ENCODE data around the gene VWA5B2. TPM values are rescaled to one million over a fixed set of nuclear protein-coding genes. Genes with fewer than 3 reads are reported as not detected.

VWA5B2 gene
- total RNA-seq, 1 donor: not detected

DNA sequence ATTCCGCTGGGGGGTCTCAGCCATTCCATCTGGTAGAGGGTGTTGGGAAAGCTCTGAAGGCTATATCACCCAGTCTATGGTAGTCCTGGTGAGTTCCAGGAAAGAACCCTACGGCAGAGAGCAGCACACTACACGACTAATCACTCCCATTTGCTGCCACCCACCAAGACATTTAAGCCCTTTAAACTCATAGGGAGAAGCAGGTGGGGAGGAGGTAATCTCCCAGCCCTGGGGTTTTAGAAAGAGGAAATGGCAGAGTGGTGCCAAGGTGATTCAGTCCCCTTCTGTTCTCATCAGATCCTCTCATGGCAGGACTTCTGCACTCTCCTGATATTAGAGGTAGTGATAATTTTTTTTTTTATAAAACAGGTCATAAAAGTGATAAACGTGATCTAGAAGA, 10.6 kb upstream of the VWA5B2 start:
- no peak for DNase-seq (ENCODE audit: low read depth)
- TF ChIP-seq, protein P1, sequence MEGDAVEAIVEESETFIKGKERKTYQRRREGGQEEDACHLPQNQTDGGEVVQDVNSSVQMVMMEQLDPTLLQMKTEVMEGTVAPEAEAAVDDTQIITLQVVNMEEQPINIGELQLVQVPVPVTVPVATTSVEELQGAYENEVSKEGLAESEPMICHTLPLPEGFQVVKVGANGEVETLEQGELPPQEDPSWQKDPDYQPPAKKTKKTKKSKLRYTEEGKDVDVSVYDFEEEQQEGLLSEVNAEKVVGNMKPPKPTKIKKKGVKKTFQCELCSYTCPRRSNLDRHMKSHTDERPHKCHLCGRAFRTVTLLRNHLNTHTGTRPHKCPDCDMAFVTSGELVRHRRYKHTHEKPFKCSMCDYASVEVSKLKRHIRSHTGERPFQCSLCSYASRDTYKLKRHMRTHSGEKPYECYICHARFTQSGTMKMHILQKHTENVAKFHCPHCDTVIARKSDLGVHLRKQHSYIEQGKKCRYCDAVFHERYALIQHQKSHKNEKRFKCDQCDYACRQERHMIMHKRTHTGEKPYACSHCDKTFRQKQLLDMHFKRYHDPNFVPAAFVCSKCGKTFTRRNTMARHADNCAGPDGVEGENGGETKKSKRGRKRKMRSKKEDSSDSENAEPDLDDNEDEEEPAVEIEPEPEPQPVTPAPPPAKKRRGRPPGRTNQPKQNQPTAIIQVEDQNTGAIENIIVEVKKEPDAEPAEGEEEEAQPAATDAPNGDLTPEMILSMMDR (IDR thresholded peaks at IDR 0.05; ENCODE audit: insufficient read depth, low read depth, low read length): no peak

DNA sequence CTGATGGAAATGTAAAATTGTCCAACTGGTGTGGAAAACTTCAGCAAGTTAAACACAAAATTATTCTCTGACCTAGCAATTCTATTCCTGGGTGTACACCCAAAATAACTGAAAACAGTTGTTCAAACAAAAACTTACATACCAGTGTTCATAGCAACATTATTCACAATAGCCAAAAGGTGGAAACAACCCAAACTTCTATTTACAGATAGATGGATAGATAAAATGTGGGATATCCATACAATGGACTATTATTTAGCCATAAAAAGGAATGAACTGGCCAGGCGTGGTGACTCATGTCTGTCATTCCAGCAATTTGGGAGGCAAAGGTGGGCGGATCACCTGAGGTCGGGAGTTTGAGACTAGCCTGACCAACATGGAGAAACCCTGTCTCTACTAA, 6.9 kb upstream of the VWA5B2 start:
- H3K4me3 ChIP-seq (ENCODE audit: low read depth, low read length): no peak overlapping the region
- TF ChIP-seq, protein P1 (IDR thresholded peaks at IDR 0.05; ENCODE audit: insufficient read depth, low read depth, low read length): no peak
- DNase-seq (ENCODE audit: low read depth): no peak

More for the DNA sequence above, 10.6 kb upstream of the VWA5B2 start:
- no peak overlapping the region for H3K4me3 ChIP-seq (ENCODE audit: low read depth, low read length)

DNA sequence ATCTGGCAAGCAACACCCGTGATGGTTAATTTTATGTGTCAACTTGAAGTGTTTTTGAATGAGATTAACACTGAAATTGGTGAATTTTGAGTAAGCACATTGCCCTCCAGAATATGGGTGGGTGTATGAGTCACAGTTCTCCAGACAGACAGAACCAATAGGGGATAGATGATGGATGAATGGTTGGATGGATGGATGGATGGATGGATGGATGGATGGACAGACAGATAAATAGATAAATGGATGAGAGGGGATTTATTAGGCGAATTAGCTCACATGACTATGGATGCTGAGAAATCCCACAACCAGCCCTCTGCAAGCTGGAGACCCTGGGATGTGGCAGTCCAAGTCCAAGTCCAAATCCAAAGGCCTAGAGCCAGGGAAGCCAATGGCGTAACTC, 5.4 kb upstream of the VWA5B2 start:
- no peak for DNase-seq (ENCODE audit: low read depth)
- TF ChIP-seq, protein P1 (IDR thresholded peaks at IDR 0.05; ENCODE audit: insufficient read depth, low read depth, low read length): no peak
- H3K4me3 ChIP-seq (ENCODE audit: low read depth, low read length): no peak overlapping the region

DNA sequence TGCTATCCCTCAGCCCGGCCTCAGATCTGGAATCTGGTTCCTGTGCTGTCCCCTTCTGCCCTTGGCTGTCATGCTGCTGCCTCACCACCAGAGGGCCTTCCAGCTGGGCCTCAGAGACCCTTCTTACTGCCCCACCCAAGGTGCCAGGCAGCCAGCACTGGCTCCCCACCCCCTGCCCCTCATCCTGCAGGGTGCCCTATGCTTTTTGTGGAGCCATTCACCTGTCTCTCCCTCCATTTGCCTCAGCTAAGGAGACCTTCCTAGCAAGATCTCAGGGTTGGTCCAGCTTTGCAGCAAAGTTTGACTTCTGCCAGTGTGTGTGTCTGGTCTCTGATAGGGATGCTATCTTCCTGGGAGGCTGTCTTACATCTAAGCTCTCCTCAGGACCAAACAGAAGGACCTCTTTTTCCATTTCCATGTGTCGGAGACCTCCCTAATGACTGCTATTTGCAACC, 1.9 kb upstream of the VWA5B2 start:
- peak; percentile 28 for DNase-seq (ENCODE audit: low read depth)
- TF ChIP-seq, protein P1 (IDR thresholded peaks at IDR 0.05; ENCODE audit: insufficient read depth, low read depth, low read length): peak; percentile 79
- H3K4me3 ChIP-seq (ENCODE audit: low read depth, low read length): no peak overlapping the region

DNA sequence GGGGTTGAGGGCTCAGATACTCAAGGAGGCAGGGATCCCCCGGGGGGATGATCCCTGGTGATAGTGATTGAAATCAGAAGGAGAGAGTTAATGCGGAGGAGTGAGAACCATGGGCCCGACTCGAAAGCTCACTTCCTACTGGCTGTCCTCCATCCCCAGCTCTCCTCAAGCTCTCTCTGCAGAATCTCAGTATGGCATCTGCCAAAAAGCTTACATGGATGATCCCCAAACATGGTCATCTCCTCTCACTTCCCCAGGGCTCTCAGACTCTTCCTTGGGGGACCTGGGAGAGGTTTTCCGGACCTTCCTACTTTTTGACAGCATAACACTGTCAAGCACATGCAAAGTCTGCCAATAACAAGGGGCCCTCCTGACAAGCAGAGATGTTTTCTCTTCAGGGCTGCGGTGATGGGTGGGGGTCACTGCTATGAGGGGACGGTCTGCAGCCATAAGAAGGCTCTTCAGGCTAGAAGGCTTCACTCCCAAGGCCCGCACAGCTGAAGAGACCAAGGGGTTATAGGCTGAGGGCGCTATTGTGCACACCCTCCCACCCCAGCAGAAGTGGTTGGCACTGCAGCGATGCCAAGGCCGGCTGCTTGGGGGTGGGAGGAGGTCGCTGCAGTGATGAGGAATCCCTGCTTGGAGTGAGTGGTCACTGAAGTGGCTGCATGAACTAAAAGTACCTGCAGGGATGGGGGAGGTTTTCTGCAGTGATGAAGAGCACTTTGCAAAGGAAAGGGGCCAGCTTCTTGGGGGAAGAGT, 828 bp upstream of the VWA5B2 start:
- TF ChIP-seq, protein P1 (IDR thresholded peaks at IDR 0.05; ENCODE audit: insufficient read depth, low read depth, low read length): no peak
- no peak for DNase-seq (ENCODE audit: low read depth)
- no peak overlapping the region for H3K4me3 ChIP-seq (ENCODE audit: low read depth, low read length)

GRCh38 chr3:184230081-184230602, 757 bp downstream of the VWA5B2 start:
- no peak for DNase-seq (ENCODE audit: low read depth)
- TF ChIP-seq, protein P1 (IDR thresholded peaks at IDR 0.05; ENCODE audit: insufficient read depth, low read depth, low read length): no peak
- no peak overlapping the region for H3K4me3 ChIP-seq (ENCODE audit: low read depth, low read length)

Data from fibroblast of villous mesenchyme (primary cell).